Iris pigment epithelial cell (primary cell): Measurements from ENCODE around the gene PPDPF.
A peak's percentile ranks its signal among the peaks of the same experiment; 100 is the strongest.

Source experiments
- DNase-seq: peaks from one replicate; pipeline ENCODE4 v3.0.0-alpha.2; 2011; ENCODE audit warnings: low read depth

PPDPF gene

GRCh38 chr20:63487781-63488241 lies 32.8 kb upstream of the PPDPF start:
- no peak for DNase-seq

- no peak for DNase-seq
Measured at GRCh38 chr20:63488315-63489251, 32.0 kb upstream of the PPDPF start.

- no peak for DNase-seq
Measured at GRCh38 chr20:63490416-63490815, 30.1 kb upstream of the PPDPF start.

GRCh38 chr20:63491078-63491477 lies 29.5 kb upstream of the PPDPF start:
- no peak for DNase-seq

GRCh38 chr20:63491635-63492230 lies 28.8 kb upstream of the PPDPF start:
- no peak for DNase-seq

GRCh38 chr20:63492518-63492917 lies 28.0 kb upstream of the PPDPF start:
- DNase-seq: no peak

GRCh38 chr20:63492982-63493381 lies 27.6 kb upstream of the PPDPF start:
- DNase-seq: no peak

GRCh38 chr20:63493563-63494020 lies 27.0 kb upstream of the PPDPF start:
- no peak for DNase-seq

- DNase-seq: no peak
Measured at GRCh38 chr20:63494084-63494419, 26.5 kb upstream of the PPDPF start.

GRCh38 chr20:63494420-63495166 lies 26.0 kb upstream of the PPDPF start:
- no peak for DNase-seq

GRCh38 chr20:63495167-63495720 lies 25.3 kb upstream of the PPDPF start:
- DNase-seq: no peak

GRCh38 chr20:63495741-63496595 lies 24.6 kb upstream of the PPDPF start:
- DNase-seq: peak; percentile 28

GRCh38 chr20:63496596-63497120 lies 23.9 kb upstream of the PPDPF start:
- DNase-seq: no peak

GRCh38 chr20:63497138-63497945 lies 23.2 kb upstream of the PPDPF start:
- no peak for DNase-seq

- DNase-seq: peak; percentile 23
Measured at GRCh38 chr20:63497946-63498935, 22.3 kb upstream of the PPDPF start.

GRCh38 chr20:63498960-63499337 lies 21.6 kb upstream of the PPDPF start, which contains the start of gene EEF1A2:
Gene EEF1A2 (minus strand): TSS chr20:63499083. CDS start chr20:63497763, 1,320 bp downstream.
- no peak for DNase-seq

- DNase-seq: no peak
Measured at GRCh38 chr20:63499338-63499969, 21.1 kb upstream of the PPDPF start.

GRCh38 chr20:63500151-63500901 lies 20.2 kb upstream of the PPDPF start:
- DNase-seq: no peak
